ENCODE measurements around the gene FAM72A. TPM values are rescaled to one million over a fixed set of nuclear protein-coding genes. Genes with fewer than 3 reads are reported as not detected.
"Not testable (repeated sequence)": the region's sequence is repeated elsewhere in the genome, so short reads cannot be mapped to it uniquely, and the experiment has no call there.

Gene FAM72A
- total and polyA plus RNA-seq, 2 of the 4 experiments (the other 2 are of a cell fraction), result 2.2 to 5.0 TPM

GRCh38 chr1:206204871-206205270 lies 2.2 kb upstream of the FAM72A start:
- H2AK9ac ChIP-seq (replicated peaks; ENCODE audit: low read depth, low read length, poor library complexity); H4K5ac ChIP-seq (ENCODE audit: low read depth, low read length); ATAC-seq (ENCODE audit: low read depth); H3K23ac ChIP-seq (ENCODE audit: low read depth, low read length); H3K9me1 ChIP-seq (ENCODE audit: insufficient read depth, low read length); H3K9me3 ChIP-seq (ENCODE audit: control insufficient read depth, insufficient read depth, low read length); H3K56ac ChIP-seq (ENCODE audit: extremely low read depth, insufficient read depth, low read length); H3K14ac ChIP-seq (replicated peaks; ENCODE audit: low read depth, low read length); intact Hi-C loops (cut with micrococcal nuclease); H3K27me3 ChIP-seq (ENCODE audit: control insufficient read depth, insufficient read depth, low read length); BruUV-seq (replicated peaks); H2BK15ac ChIP-seq (ENCODE audit: low read depth, low read length); H3K36me3 ChIP-seq (ENCODE audit: control insufficient read depth, insufficient read depth, low read length); dilution Hi-C loops (cut with HindIII; ENCODE audit: low sequenced_read_pairs, unreplicated experiment); H3K18ac ChIP-seq (ENCODE audit: low read depth, low read length); in situ Hi-C loops (cut with MboI; ENCODE audit: low sequenced_read_pairs); H3K4ac ChIP-seq (ENCODE audit: low read depth, low read length); H4K91ac ChIP-seq (ENCODE audit: insufficient read depth, low read depth, low read length); H2AFZ ChIP-seq (replicated peaks; ENCODE audit: low read length, poor library complexity); H2BK120ac ChIP-seq (ENCODE audit: low read depth, low read length); DNase-seq; POLR2A ChIA-PET (ENCODE audit: unreplicated experiment); H4K8ac ChIP-seq (ENCODE audit: low read depth in 2 of 2, low read length in 2 of 2); CTCF ChIA-PET; H3K4me1 ChIP-seq (ENCODE audit: control insufficient read depth, insufficient read depth, low read length); H4K20me1 ChIP-seq (ENCODE audit: insufficient read depth, low read length); H2AK5ac ChIP-seq (ENCODE audit: low read depth, low read length); H3K79me1 ChIP-seq (ENCODE audit: low read depth in 1 of 2, low read length in 2 of 2); H2BK20ac ChIP-seq (ENCODE audit: low read depth, low read length): not testable (repeated sequence)
- peak overlapping the region; percentile 45 for H2BK5ac ChIP-seq (ENCODE audit: low read depth, low read length, poor library complexity, severe bottlenecking)
- peak overlapping the region; percentile 79; the same call in 1 of the 2 replicates for H3K9ac ChIP-seq (ENCODE audit: low read depth, low read length)
- H3K27ac ChIP-seq (ENCODE audit: insufficient read depth, low read length), result peak overlapping the region; percentile 83
- peak overlapping the region; percentile 40; the same call in 1 of the 2 replicates for H3K4me2 ChIP-seq (ENCODE audit: low read depth, low read length)
- WGBS, 2 experiments (ENCODE audit: extremely low coverage in 2 of 2, insufficient read length in 1 of 2), result no CpG with 5 or more reads among the region's 25 CpGs
- H3K4me3 ChIP-seq (ENCODE audit: insufficient read depth, low read depth, low read length), result peak overlapping the region; percentile 40

GRCh38 chr1:206204159-206204511 lies 1.5 kb upstream of the FAM72A start:
- H3K9me1 ChIP-seq (ENCODE audit: insufficient read depth, low read length); H3K23ac ChIP-seq (ENCODE audit: low read depth, low read length); H3K79me1 ChIP-seq (ENCODE audit: low read depth in 1 of 2, low read length in 2 of 2); H2BK15ac ChIP-seq (ENCODE audit: low read depth, low read length); H2AK9ac ChIP-seq (replicated peaks; ENCODE audit: low read depth, low read length, poor library complexity); H3K9me3 ChIP-seq (ENCODE audit: control insufficient read depth, insufficient read depth, low read length); H3K14ac ChIP-seq (replicated peaks; ENCODE audit: low read depth, low read length); H3K4me1 ChIP-seq (ENCODE audit: control insufficient read depth, insufficient read depth, low read length); ATAC-seq (ENCODE audit: low read depth); H2BK120ac ChIP-seq (ENCODE audit: low read depth, low read length); H2BK20ac ChIP-seq (ENCODE audit: low read depth, low read length); H4K5ac ChIP-seq (ENCODE audit: low read depth, low read length); POLR2A ChIA-PET (ENCODE audit: unreplicated experiment); H3K27me3 ChIP-seq (ENCODE audit: control insufficient read depth, insufficient read depth, low read length); in situ Hi-C loops (cut with MboI; ENCODE audit: low sequenced_read_pairs); intact Hi-C loops (cut with micrococcal nuclease); BruUV-seq (replicated peaks); H3K56ac ChIP-seq (ENCODE audit: extremely low read depth, insufficient read depth, low read length); dilution Hi-C loops (cut with HindIII; ENCODE audit: low sequenced_read_pairs, unreplicated experiment); H3K36me3 ChIP-seq (ENCODE audit: control insufficient read depth, insufficient read depth, low read length); H3K18ac ChIP-seq (ENCODE audit: low read depth, low read length); H3K4ac ChIP-seq (ENCODE audit: low read depth, low read length); H4K91ac ChIP-seq (ENCODE audit: insufficient read depth, low read depth, low read length); H4K8ac ChIP-seq (ENCODE audit: low read depth in 2 of 2, low read length in 2 of 2); DNase-seq; H2AK5ac ChIP-seq (ENCODE audit: low read depth, low read length); H4K20me1 ChIP-seq (ENCODE audit: insufficient read depth, low read length); H2AFZ ChIP-seq (replicated peaks; ENCODE audit: low read length, poor library complexity); CTCF ChIA-PET: not testable (repeated sequence)
- H3K9ac ChIP-seq (ENCODE audit: low read depth, low read length), result peak overlapping the region; percentile 91
- peak overlapping the region; percentile 77 for H3K4me3 ChIP-seq (ENCODE audit: insufficient read depth, low read depth, low read length)
- H2BK5ac ChIP-seq (ENCODE audit: low read depth, low read length, poor library complexity, severe bottlenecking), result peak overlapping the region; percentile 45
- H3K4me2 ChIP-seq (ENCODE audit: low read depth, low read length), result peak overlapping the region; percentile 87
- WGBS, 2 experiments (ENCODE audit: extremely low coverage in 2 of 2, insufficient read length in 1 of 2), result no CpG with 5 or more reads among the region's 25 CpGs
- peak overlapping the region; percentile 91 for H3K27ac ChIP-seq (ENCODE audit: insufficient read depth, low read length)
